GM18909 (cell line): ENCODE results near the gene GPR12.

ENCODE experiments used
- ATAC-seq: cut with Tn5 transposase; IDR thresholded peaks from one replicate; pipeline ENCODE4 v1.9.1; 2021; ENCODE audit warnings: mild to moderate bottlenecking; ENCODE audit not compliant: unreplicated experiment, poor library complexity

GPR12 gene, protein sequence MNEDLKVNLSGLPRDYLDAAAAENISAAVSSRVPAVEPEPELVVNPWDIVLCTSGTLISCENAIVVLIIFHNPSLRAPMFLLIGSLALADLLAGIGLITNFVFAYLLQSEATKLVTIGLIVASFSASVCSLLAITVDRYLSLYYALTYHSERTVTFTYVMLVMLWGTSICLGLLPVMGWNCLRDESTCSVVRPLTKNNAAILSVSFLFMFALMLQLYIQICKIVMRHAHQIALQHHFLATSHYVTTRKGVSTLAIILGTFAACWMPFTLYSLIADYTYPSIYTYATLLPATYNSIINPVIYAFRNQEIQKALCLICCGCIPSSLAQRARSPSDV

DNA sequence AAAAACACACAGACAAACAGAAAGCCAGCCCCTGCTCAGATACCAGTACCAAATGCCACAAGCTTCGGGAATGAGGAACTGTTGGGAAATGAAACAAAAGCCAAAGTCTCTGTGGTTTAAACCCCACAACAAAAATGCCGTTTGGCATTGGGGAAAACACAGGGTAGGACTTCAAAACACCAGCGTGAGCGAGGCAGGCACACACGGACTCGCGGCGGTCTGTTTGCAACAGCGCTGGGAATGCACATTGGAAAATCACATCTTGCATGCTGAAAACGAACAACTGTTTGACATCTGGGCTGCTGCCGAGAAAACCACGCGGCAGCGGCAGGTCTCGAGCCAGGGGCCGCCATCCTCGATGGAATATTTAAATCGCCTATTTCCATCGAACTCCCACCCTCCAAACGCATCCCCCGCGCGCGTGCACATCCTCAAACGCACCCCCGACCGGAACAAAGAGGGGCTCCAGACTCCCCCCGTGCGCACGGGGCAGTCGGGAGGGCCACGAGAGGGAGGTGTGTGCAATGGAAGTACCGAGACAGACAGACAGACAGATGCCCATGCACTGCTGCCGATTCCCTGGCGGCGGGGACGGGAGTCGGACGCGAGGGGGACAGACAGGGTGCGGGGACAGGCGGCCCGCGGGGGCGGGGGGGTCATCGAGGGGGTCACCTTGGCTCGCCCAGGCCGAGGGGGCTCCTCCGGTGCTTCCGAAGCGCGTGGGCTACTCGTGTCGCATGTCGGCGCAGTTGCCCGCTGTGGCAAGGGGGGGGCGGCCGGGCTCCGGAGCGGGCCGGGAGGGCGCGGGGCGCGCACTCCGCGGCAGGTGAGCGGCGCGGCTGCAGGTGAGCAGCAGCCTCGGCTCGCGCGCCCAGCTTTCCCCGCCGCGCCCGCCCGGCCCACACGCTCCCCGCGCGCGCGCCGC, at the start of gene GPR12:
TSS of gene GPR12 (minus strand) at position 880 of the 925 bp plus-strand sequence. CDS start 959 bp downstream, outside the sequence.
- ATAC-seq: no peak

DNA sequence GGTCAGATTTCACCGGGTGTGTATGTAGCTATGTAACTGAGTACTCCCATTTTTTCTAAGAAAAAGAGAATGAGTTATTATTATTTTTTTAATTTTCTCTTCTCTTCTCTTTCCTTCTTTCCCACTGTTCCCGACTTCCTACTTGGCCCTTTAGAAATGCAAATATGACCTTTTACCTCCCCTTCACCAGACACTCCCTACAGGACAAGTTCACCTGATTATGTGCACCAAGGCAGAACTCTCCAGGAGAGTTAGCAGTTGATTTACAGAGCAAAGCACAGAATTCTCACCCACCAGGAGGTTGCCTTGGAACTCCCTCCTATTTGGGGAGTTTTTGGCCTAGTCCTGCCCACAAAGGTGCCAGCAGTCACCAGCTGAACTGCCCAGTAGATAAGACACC, 49.5 kb upstream of the GPR12 start:
- no peak for ATAC-seq

DNA sequence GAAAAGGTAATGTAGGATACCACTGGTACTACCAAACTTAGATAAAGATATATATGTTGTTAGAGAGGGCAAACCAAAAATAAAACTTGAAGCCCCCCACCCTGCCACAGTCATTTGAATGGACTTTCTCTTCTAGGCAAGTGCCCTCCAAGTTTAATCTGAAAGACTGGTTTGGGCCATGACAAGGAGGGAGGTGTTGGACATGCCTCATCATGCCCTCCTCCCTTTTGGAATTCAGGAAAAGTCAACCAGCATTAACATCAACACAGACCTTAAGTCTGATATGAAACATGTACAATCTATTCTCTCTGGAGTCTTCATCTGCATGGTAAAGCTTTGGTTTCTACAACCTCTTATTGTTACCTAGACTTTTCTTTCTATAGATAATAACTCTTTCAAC, 46.3 kb upstream of the GPR12 start:
- no peak for ATAC-seq

DNA sequence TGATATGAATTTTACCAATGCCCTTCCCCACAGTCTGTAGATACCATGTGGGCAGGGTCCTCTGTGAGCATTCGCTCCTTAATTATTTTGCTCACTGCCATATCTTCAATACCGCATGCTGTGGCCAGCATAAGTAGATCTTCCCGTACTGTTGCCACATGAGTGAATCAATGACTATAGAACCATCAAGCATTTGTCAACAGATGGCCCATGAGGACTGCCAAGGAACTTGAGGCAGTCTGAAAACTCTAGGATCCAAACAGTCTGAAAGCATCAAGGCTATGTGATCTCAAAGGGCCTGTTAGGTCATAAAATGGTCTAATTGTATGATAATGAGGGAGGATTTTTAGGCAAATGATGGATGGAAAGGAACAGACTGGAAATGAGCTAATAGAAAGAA, 27.4 kb upstream of the GPR12 start:
- ATAC-seq: no peak

DNA sequence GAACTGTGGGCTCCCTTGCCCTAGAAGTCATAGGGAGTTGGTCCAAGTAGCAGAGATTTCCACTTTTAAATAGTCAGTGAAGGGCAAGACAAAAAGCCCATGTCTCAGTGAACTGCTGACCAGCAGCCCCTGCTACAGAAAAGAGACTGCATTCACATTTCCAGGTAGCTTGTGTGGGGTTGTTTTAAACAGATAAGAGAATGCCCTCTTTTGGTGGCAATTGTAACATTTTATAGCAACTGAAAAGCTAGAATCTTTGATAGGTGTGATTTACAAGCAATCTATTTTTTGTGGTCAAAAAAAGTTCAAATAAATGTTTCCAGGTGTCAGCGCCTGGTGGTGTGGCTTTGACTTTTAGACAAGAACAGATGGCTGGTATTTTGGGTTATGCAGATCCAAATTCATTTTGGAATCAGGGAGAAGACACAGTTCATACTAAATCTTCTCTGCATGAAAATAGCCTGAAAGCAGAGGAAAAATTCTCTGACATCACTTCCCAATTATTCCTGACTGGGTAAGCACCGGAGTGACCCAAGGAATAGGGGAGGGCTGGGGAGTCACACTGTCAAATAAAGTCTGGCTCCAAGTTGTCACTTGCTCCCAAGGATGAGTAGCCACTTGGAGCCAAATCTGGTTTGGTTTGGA, 26.2 kb upstream of the GPR12 start:
- no peak for ATAC-seq

DNA sequence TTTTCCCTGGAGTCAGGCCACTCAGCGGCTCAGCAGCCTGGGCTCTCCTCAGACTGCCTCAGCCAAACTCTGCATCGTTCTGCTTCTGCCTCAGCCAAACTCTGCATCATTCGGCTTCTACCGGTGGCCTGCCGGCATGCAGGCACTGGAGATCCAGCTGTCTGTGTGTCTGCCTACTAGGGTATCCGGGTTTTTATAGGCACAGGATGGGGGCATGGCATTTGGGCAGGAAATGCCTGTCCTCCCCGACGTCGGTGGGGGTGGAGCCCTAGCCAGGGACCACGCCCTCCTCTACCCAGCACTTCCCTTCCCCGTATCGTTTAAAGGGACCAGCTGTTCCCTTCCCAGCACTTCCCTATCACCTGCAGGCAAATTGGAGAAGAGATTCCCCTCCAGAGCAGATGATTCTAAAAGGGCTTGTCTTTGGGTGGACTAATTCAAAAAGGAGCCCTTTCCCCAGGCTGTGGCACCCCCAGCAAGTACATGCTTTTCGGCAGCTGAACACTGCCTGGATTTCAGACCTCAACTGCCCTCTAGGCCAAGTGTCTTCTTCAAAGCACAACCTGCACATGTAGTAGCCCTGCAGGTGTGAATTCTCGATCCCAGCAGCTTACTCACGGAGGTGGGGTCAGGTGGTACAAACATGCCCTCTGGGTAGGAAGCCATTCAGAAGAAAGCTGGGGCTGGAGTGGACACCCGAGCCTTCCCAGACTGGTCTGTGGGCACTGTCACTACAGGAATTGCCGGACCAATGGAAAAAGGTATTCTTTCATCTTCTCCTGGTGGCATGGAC, 25.4 kb upstream of the GPR12 start:
- ATAC-seq: peak; percentile 25

DNA sequence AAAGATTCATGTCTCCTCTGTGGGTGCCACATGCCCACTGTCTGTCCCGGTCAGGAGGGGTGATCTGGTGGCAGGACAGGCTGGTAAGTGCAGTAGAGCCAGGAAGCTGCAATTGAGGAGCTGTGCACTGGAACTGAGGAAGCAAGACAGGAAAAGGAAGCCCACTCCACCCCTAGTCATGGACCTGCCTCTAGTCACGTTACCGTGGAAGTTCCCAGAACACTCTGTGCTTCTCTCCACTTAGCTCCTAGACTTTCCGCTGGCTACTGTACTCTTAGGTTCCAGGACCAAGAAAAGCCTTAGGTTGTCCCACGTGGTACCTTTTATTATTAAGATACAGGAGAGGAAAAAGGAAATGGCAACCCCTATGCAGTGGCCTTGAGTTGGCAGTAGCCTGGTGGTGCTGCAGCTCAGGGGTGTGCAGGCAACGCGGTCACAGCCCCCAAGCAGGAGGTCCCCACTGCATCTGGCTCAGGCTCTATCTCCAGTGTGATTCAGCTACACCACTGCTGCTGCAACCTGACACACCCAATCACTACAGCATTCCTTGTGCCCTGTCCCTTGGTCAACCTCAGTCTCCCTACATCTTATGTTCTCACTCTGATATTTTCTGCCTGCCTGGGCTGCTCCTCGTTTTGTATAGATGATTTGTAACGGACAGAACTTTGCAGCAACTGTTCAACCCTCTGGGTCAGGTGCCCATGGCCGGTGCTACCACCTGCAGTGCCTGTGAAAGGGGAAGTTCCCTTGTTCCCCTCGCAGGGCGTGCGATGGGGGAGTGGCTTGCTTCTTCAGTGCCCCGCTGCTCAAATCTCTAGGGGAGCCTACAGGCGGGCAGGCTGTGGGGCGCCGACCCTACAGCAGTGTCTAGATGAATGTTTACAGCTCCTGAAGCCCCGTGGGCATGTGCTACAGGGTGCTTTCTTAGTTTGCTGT, 24.4 kb upstream of the GPR12 start:
- peak; percentile 55 for ATAC-seq

DNA sequence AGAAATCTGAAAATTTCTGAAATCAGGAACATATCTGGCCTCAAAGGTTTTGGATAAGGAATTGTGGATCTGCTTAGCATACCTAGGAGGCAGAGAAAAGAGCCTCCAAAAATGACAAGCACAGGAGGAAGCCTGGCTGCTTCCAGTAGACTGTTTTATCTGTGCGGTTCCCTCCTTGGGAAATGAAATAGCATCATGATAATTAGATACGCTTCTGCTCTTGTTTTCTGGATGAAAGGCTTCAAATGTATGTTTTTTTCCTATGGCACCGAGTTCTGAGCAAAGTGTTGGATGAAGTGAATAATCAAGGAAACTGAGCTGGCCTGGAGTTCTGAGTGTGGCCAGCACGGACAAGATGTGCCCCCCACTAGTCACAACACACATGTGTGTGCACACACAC, 19.8 kb upstream of the GPR12 start:
- ATAC-seq: no peak

DNA sequence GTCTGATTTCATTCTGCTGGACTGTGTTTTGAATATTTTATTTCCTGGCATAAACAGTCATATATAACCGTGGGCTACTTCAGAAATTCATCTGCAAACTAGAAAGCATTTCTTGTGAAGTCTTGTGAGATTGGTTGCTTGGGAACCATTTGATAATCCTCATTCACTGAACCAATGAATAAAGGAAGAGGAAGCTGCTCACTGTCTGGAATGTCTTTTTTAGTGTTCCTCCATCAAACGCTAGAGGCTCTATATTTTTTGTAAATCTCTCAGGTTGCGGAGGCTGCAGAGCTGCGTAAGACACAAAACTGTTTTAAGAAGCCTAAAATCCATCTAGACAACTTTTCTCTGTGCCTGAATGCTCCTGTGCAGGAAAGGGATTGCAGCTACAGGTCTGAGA, 18.7 kb upstream of the GPR12 start:
- no peak for ATAC-seq

DNA sequence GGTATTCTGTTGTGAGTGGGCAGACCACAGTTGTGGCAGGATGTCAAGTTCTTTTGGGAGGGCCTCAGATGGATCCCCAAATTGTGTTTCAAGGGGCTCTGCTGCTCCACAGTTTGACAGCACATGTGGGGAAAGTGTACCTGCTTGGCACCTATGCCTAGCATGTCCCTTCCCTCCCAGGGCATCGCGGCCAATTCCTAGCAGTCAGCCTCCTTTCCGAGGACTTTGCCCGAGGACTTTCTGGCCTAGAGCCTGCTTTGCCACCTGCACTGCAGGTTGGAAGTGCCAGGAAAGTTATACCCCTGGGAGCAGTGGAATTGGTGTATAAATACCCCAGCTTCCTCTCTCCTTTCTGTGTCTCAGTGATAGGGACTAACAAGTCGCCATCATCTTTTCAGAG, 11.9 kb upstream of the GPR12 start:
- no peak for ATAC-seq

DNA sequence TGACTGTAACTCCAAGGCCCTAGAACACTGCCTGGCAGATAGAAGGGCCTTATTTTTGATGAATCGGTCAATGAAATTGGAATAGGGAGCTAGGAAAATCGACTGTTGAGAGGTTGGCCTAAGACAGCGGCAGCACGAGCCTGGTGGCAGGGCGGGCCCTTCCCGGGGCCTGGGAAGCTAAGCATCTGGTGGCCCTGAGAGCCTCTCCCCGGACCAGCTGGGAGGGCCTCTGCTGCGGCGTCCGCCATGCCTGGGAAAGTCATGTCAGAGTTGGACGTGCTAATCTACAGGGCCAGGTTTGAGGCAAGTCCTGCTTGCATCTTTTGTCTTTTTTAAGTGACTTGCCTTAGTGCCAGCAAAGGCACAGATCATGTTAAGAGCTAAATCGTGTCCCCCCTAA, 11.2 kb upstream of the GPR12 start:
- no peak for ATAC-seq

DNA sequence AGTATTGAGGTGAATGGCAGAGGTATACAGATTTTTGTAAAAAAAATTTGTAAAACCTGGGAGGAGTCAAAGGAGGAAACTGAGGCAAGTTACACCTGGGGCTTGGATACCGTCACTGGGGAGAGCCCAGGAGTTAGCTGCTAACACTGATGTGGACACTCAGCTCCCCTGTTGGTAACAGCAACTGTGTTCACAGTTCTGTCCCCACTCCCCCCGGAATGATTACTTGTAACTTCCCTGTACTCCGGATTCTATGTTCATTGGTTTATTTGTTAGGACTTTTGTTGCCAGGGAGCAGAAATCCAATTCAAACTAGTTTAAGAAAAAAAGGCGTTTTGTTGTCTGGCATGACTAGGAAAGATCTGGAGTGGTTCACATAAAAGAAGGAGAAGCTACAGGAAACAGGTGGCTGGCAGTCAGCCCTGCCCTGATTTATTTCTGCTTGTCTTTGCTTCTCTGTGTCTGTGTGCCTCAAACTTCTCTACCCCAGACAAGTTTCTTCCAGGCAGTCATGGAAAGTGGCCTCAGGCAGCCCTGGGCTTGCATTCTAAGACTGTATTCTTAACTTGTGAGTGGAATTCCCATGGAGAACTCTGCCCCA, 2.3 kb upstream of the GPR12 start:
- no peak for ATAC-seq

DNA sequence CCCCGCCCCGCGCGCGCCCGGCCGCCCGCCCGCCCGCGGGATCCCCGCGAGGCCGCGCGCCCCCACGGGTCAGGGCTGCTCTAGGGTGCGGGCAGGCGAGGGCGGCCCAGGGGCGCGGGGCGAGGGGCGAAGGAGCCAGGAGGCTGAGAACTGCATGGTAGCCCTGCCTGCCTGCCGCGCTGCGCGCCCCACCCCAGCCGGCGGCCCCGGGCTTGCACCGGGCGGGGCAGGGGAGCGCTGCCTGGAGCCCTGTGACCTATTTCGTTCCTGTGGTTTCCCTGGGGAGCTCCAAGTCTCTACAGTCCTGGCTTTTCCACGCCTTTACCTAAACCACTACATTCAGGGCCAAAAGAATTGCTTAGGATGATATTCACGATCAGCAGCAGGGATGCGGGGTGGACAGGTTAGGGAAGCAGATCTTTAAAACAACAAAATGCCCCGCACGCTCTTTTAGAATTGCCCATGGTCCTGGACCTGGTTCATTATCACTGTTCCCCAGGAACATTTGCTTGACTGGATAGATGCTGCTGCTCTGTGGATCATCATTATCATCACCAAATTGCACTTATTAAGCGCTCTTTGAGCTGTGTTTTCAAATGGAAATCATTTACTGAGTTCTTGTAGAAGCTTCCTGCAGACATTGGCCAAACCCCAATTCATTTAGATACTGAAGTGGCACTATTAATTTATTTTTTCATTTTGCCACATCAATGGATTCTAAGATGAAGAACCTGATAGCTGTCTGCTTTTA, 421 bp upstream of the GPR12 start:
- ATAC-seq: no peak

DNA sequence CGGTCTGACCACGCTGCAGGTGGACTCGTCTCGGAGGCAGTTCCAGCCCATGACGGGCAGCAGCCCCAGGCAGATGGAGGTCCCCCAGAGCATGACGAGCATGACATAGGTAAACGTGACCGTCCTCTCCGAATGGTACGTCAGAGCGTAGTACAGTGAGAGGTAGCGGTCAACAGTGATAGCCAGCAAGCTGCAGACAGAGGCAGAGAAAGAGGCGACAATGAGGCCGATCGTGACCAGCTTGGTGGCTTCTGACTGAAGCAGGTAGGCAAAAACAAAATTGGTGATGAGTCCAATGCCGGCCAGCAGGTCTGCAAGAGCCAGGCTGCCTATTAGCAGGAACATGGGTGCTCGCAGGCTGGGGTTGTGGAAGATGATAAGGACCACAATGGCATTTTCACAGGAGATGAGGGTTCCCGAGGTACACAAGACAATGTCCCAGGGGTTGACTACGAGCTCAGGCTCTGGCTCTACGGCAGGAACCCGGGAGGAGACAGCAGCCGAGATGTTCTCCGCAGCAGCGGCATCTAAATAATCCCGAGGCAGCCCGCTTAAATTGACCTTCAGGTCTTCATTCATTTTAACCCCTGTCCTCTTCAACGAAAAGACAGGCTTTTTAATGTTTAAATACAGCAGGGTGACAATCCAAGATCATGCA, 1.2 kb downstream of the GPR12 start:
- no peak for ATAC-seq

DNA sequence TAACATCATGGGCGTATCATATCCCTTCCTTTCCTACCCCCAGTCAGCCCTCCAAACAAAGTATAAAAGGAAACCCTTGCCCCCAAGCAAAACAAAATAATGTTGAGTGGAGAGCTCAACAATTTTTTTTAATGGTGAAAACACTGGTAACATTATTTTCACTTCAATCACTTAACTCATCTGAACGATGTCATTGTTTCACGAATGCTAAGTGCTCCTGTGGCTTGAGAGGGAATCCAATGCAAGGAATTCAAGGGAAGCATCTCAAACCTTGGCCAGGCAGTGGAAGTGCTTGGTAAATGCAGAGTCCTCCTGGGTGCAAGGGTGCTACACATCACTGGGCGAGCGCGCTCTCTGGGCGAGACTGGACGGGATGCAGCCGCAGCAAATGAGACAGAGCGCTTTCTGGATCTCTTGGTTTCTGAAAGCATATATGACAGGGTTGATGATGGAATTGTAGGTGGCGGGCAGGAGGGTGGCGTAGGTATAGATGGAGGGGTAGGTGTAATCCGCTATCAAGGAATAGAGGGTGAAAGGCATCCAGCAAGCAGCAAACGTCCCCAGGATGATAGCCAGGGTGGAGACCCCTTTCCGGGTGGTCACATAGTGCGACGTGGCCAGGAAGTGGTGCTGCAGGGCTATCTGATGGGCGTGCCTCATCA, 2.0 kb downstream of the GPR12 start:
- ATAC-seq: no peak

DNA sequence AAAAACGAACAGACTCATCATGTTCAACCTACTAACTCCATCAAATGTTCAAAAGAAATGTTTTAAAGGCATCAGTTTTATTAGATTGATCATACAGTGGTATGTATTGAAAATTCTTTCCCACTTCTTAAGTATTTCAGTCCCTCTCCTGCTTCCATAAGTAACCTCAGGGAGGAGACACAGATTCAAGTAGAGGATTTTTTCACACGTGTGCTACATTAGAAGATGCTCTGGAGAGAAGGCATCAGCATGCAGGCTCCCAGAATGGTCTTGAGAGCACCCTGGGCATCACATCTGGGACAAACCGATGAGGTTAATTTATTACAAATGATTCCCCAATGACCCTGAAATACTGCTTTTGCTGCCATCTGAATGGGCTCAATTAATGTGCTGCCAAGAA, 3.6 kb downstream of the GPR12 start:
- no peak for ATAC-seq

DNA sequence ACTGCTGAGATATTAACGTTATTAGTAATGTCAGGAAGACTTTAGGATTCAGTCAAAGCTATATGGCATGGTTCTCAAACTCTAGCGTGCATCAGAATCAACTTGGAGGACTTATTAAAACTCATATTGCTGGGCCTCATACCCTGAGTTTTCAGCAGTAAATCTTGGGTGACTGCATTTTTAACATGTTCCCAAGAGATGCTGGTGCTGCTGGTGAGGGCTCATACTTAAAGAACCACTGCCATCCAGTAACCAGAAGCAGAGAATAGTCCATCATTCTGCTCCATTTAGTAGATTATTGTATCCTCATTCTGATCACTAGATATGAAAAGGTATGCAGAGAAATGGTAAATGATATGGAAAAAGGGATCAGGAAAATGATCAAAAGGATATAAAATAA, 7.9 kb downstream of the GPR12 start:
- ATAC-seq: no peak
